Esophagus muscularis mucosa (tissue), 4 donors: ENCODE results near the gene SUPT3H. TPM values are rescaled to one million over a fixed set of nuclear protein-coding genes. Genes with fewer than 3 reads are reported as not detected.
"Not testable (repeated sequence)": the region's sequence is repeated elsewhere in the genome, so short reads cannot be mapped to it uniquely, and the experiment has no call there.

ENCODE experiments used
- DNase-seq: peaks from one replicate; pipeline ENCODE4 v3.0.0-alpha.2; 2017; ENCODE audit errors: extremely low spot score
- H3K27ac ChIP-seq, 4 donors: fragments of 200-600 bp; sonication (generic); replicated peaks in 1 of 4; 1 replicate in 3 of 4; 2 replicates in 1 of 4; pipeline ENCODE4 v1.5.1; 2016 to 2019; ENCODE audit warnings: mild to moderate bottlenecking in 1 of 4
- H3K27me3 ChIP-seq, 4 donors: fragments of 200-600 bp; sonication (generic); one replicate each; pipeline versions ENCODE4 v1.5.1 to v1.6.0; 2016 to 2019
- H3K36me3 ChIP-seq, 4 donors: fragments of 200-600 bp; sonication (generic); one replicate each; pipeline ENCODE4 v1.5.1; 2016 to 2019
- H3K4me1 ChIP-seq, 4 donors: fragments of 200-600 bp; sonication (generic); one replicate each; pipeline ENCODE4 v1.5.1; 2016 to 2019
- H3K4me3 ChIP-seq, 4 donors: fragments of 200-600 bp; sonication (generic); 1 replicate in 2 of 4; 2 replicates in 2 of 4; pipeline ENCODE4 v1.5.1; 2016 to 2019; ENCODE audit warnings: mild to moderate bottlenecking in 4 of 4, moderate library complexity in 1 of 4
- H3K9me3 ChIP-seq, 4 donors: fragments of 200-600 bp; sonication (generic); 1 replicate in 3 of 4; 2 replicates in 1 of 4; pipeline ENCODE4 v1.5.1; 2016 to 2019
- EP300 ChIP-seq: sonication (generic); formaldehyde crosslinking; IDR thresholded peaks from one replicate; pipeline ENCODE4 v1.6.1; 2017; ENCODE audit warnings: antibody characterized with exemption
- POLR2A ChIP-seq: fragments of 450-650 bp; IDR thresholded peaks from one replicate; pipeline ENCODE4 v1.6.1; 2017; ENCODE audit warnings: antibody characterized with exemption, moderate library complexity, mild to moderate bottlenecking, low read depth
- POLR2AphosphoS5 ChIP-seq, 2 donors: sonication (generic); formaldehyde crosslinking; IDR thresholded peaks; one replicate each; pipeline ENCODE4 v1.6.1; 2017; ENCODE audit warnings: antibody characterized with exemption in 2 of 2
- WGBS: methylation state at CpG from one replicate; pipeline ENCODE4 v1.1.5; 2018; 5-methylcytosine and 5-hydroxymethylcytosine counted together
- intact Hi-C: fragments of 100-400 bp; cut with DNase I; formaldehyde crosslinking; loops from one replicate; pipeline ENCODE4 v1.15.1; 2023
- total RNA-seq, 4 donors: library from RNA; depleted of rRNA; stranded (reverse); fragments of >200 nt; gene quantifications; one replicate each; pipeline versions ENCODE4 v1.1.0 to v1.2.1, GENCODE V29; 2016
- TF ChIP-seq, protein P1 (sequence below), 3 experiments: fragments of 200-600 bp in 2 of 3; fragments of 450-650 bp in 1 of 3; sonication (generic) in 2 of 3; IDR thresholded peaks; one replicate each; pipeline ENCODE4 v1.5.1; 2017 to 2019; ENCODE audit warnings: antibody characterized with exemption in 3 of 3, mild to moderate bottlenecking in 2 of 3, moderate library complexity in 1 of 3

SUPT3H gene
- total RNA-seq, 4 donors from 2014 or later = 5.1 to 13.3 (median 9.9) TPM

DNA sequence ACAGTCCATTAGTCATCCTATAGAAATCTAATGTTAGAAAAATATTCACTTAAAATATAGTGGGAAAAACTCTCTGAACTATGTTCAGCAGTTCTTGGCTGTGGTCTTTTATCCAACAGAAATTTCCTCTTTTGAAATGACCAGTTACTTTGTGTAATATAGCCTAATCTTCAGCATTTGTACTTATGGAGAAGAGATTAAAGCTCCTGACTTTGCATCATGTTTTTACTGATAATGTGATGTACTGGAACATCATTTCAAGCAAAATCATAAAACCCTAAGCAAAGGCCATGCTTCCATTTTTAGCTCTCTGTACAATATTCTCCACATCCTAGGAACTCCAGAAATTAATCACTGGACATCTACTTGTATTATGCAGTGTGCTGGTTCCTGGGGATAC is 480.4 kb downstream of the SUPT3H start:
- Histone ChIP-seq H3K4me1 (no peaks in the 10 kb centered on the region), H3K4me3 (no peak overlapping the region), H3K27me3 (no peaks in the 10 kb centered on the region), H3K9me3 (peaks cover 0 to 7% (median 5%) of the 10 kb centered on the region in 4 donors), H3K27ac (no peak overlapping the region), H3K36me3 (no peaks in the 10 kb centered on the region)
- intact Hi-C loops = no loop called here
- no peak for DNase-seq
- TF ChIP-seq, protein P1, sequence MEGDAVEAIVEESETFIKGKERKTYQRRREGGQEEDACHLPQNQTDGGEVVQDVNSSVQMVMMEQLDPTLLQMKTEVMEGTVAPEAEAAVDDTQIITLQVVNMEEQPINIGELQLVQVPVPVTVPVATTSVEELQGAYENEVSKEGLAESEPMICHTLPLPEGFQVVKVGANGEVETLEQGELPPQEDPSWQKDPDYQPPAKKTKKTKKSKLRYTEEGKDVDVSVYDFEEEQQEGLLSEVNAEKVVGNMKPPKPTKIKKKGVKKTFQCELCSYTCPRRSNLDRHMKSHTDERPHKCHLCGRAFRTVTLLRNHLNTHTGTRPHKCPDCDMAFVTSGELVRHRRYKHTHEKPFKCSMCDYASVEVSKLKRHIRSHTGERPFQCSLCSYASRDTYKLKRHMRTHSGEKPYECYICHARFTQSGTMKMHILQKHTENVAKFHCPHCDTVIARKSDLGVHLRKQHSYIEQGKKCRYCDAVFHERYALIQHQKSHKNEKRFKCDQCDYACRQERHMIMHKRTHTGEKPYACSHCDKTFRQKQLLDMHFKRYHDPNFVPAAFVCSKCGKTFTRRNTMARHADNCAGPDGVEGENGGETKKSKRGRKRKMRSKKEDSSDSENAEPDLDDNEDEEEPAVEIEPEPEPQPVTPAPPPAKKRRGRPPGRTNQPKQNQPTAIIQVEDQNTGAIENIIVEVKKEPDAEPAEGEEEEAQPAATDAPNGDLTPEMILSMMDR (IDR thresholded peaks at IDR 0.05) = no peak
- TF ChIP-seq EP300 = no peak
- TF ChIP-seq POLR2A = no peak
- no peak for TF ChIP-seq POLR2AphosphoS5 (IDR thresholded peaks at IDR 0.05)

DNA sequence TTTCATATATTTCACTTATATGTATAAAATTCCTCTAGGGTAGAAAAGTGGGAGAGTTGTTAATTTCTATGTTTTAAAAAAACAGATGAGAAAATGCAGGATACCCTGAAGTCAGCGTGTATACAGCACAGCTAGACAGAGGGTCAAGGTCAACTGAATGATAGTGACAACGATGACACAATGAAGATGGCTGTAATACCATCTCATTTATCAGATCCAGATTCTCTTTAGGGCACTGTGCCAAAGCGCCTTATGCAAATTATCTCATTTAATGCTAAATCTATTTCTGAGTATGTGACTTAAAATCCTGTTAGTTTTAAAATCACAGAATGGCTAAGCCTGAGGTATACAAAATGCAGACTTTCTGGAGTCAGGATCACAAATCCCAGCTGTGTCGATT is 481.0 kb downstream of the SUPT3H start:
- Histone ChIP-seq H3K9me3 (peaks cover 0 to 7% (median 5%) of the 10 kb centered on the region in 4 donors), H3K27ac (no peak overlapping the region), H3K4me1 (no peaks in the 10 kb centered on the region), H3K27me3 (no peaks in the 10 kb centered on the region), H3K4me3 (no peak overlapping the region), H3K36me3 (no peaks in the 10 kb centered on the region)
- WGBS = 70% methylated on average over 4 of the region's 4 CpGs
- no peak for TF ChIP-seq POLR2A
- TF ChIP-seq, protein P1 (IDR thresholded peaks at IDR 0.05) = no peak
- TF ChIP-seq EP300 = no peak
- TF ChIP-seq POLR2AphosphoS5 (IDR thresholded peaks at IDR 0.05) = no peak
- intact Hi-C loops = no loop called here
- DNase-seq = no peak

DNA sequence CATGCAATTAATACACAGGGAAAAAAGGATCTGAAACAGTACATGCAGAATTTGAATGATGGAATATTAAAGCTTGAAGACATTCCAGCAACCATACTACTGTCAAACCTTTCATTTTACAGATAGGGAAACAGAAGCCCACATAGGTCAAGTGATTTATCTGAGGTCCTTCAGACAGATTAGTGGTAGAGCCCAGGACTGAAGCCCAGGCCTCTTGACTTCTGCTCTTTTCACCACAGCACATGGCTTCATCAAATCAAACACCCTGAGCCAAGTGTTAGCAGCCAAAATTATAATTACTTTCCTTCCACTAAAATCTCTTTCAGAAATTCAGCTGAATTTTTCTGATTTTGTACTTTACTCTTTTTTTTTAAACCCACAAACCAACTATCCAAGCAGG is 485.2 kb downstream of the SUPT3H start:
- no peak for DNase-seq
- Histone ChIP-seq H3K36me3 (no peaks in the 10 kb centered on the region), H3K4me1 (no peaks in the 10 kb centered on the region), H3K9me3 (no peaks in the 10 kb centered on the region), H3K27ac (no peak overlapping the region), H3K4me3 (no peak overlapping the region), H3K27me3 (no peaks in the 10 kb centered on the region)
- TF ChIP-seq POLR2A (no peak), EP300 (no peak), POLR2AphosphoS5 (IDR thresholded peaks at IDR 0.05) (no peak)
- TF ChIP-seq, protein P1 (IDR thresholded peaks at IDR 0.05) = no peak
- intact Hi-C loops = no loop called here

DNA sequence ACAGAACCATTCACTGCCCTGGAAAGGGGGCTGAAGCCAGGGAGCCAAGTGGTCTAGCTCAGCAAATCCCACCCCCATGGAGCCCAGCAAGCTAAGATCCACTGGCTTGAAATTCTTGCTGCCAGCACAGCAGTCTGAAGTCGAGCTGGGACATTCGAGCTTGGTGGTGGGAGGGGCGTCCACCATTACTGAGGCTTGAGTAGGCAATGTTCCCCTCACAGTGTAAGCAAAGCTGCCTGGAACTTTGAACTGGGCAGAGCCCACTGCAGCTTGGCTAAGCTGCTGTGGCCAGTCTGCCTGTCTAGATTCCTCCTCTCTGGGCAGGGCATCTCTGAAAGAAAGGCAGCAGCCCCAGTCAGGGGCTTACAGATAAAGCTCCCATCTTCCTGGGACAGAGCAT is 498.7 kb downstream of the SUPT3H start:
- H3K4me1 ChIP-seq, DNase-seq, intact Hi-C loops, H3K27me3 ChIP-seq, H3K9me3 ChIP-seq, H3K27ac ChIP-seq, H3K4me3 ChIP-seq, H3K36me3 ChIP-seq: not testable (repeated sequence)
- WGBS = 86% methylated on average over 3 of the region's 3 CpGs

DNA sequence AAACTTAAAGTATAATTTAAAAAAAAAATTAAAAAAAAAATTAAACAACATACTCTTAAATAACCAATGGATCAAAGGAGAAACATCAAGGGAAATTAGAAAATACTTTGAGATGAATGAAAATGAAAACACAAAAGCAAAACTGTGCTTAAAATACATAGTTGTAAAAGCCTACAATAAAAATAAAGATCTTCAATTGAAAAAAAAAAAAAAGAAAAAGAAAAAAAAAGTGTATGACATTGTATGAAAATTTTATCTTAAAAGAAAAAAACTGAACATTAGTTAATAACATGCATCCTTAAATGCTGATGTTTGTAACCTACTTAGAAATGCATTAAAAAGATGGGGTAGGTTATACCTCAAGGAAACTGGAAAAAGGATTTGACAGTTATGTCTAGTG is 501.1 kb downstream of the SUPT3H start:
- DNase-seq, H3K27me3 ChIP-seq, H3K27ac ChIP-seq, H3K9me3 ChIP-seq, H3K4me1 ChIP-seq, H3K36me3 ChIP-seq, intact Hi-C loops, H3K4me3 ChIP-seq: not testable (repeated sequence)

DNA sequence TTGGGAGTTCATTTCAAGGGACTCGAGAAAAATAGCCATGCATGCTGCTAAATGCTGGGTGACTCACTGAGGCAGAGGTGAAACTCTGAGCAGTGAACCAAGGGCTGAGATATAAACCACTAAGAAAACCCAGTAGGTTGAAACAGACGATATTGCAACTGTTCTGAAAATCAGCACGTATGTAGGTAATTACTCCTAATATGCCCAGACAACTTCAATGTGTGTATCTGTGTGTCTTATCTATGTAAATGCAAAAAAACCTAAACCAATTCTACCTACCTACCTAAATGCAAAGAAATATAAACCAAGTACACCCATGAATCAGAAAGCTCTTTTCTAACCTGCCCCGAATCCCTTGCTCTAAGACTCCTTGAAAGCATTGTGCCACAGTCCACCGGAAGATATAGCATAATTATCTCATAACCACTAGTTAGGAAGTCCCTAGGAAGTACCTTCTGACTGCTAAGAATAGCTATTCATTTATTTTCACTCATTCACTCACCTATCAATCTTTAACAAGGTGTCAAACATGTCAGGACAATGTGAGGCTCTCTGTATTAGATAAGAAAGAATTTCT is 508.3 kb downstream of the SUPT3H start:
- intact Hi-C loops = no loop called here

More for the DNA sequence above, 508.3 kb downstream of the SUPT3H start:
- WGBS = 89% methylated on average over 5 of the region's 5 CpGs
- Histone ChIP-seq H3K9me3 (peaks cover 0 to 5% (median 2%) of the 10 kb centered on the region in 4 donors), H3K27ac (no peak overlapping the region), H3K4me1 (no peaks in the 10 kb centered on the region), H3K27me3 (no peaks in the 10 kb centered on the region), H3K4me3 (no peak overlapping the region), H3K36me3 (no peaks in the 10 kb centered on the region)
- no peak for TF ChIP-seq POLR2AphosphoS5 (IDR thresholded peaks at IDR 0.05)
- no peak for TF ChIP-seq POLR2A
- TF ChIP-seq, protein P1 (IDR thresholded peaks at IDR 0.05) = no peak
- no peak for TF ChIP-seq EP300
- DNase-seq = no peak
